ENCODE data around the gene IFNAR2.

GRCh38 chr21:33203371-33203724, 26.4 kb upstream of the IFNAR2 start:
- TF ChIP-seq POLR2A (IDR thresholded peaks at IDR 0.05; ENCODE audit: low read length): no peak
- no peak for TF ChIP-seq GATA1 (IDR thresholded peaks at IDR 0.05; ENCODE audit: low read depth, low read length)
